Measurements from ENCODE around the gene SELP.

- TF ChIP-seq YY1 (IDR thresholded peaks at IDR 0.05; ENCODE audit: low read depth) (no peak), CTCF (IDR thresholded peaks at IDR 0.05) (no peak), EP300 (IDR thresholded peaks at IDR 0.05; ENCODE audit: borderline replicate concordance in 1 of 2, low read depth in 1 of 2, low read length in 1 of 2) (no peak), TAF1 (IDR thresholded peaks at IDR 0.05; ENCODE audit: borderline replicate concordance, low read depth, low read length) (no peak), RXRA (IDR thresholded peaks at IDR 0.05; ENCODE audit: borderline replicate concordance, low read depth) (no peak), RCOR1 (IDR thresholded peaks at IDR 0.05; ENCODE audit: low read length) (no peak)
These were observed 44.7 kb downstream of the SELP start for GRCh38 chr1:169585181-169585580.

Measured in SK-N-SH (cell line).